Left kidney (tissue), 2 donors: ENCODE results near the gene ACTR1B. TPM values are rescaled to one million over a fixed set of nuclear protein-coding genes. Genes with fewer than 3 reads are reported as not detected.
"Not testable (repeated sequence)": the region's sequence is repeated elsewhere in the genome, so short reads cannot be mapped to it uniquely, and the experiment has no call there.

Experiments
- DNase-seq: peaks from one replicate; pipeline ENCODE4 v3.0.0-alpha.2; 2013
- polyA plus RNA-seq: library from polyadenylated mRNA; unstranded; fragments of 120-200 nt; gene quantifications from one replicate; pipeline ENCODE4 v1.2.1, GENCODE V29; 2013; ENCODE audit not compliant: insufficient read length

ACTR1B gene
- polyA plus RNA-seq, 1 donor = 56.0 TPM

DNA sequence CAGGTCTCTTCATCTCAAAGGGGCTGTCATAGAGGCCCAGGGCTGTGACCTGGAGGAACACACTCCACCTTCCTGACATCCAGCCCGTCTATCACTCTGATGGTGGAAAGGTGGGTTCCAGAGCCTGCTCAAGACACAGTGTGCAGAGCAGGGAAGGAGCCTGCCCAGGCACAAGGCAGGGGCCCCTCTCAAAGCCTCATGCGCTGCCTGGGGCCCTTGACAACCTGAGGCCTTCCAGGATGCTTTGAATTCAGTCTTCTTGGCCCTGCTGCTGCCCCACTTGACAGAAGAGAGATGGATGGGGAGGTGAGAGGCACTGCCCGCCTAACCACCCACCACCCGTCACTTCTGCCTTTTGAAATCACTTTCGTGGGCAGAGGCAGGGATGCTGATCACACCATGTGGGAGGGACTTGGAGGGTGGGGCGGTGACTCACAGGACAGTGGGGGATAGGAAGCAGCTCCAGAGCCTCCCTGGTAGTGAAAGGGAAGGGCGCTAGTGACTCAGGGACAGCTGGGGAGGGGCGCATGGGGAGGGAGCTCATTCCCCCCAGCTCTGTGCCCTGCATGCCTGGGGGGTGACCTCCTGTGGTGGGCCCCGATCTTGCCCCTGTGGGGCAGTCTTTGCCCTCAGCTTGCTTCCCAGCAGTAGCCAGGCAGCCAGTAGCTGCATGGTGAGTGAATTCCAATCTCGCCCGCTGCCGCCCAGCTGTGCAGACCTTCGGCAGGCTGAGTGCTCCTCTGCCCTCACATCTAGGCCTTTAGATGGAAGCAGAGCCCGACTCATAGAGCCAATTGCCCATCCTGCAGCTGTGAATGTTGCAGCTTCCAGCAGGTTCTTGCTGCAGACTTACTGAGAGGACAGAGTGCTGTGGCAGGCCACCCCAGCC, 44.7 kb downstream of the ACTR1B start:
- not testable (repeated sequence) for DNase-seq

GRCh38 chr2:97617911-97618310, 45.9 kb downstream of the ACTR1B start:
- DNase-seq = no peak

- DNase-seq = not testable (repeated sequence)
Measured at GRCh38 chr2:97615746-97616145, 48.1 kb downstream of the ACTR1B start.

GRCh38 chr2:97611895-97612294, 51.9 kb downstream of the ACTR1B start:
- DNase-seq = not testable (repeated sequence)

DNA sequence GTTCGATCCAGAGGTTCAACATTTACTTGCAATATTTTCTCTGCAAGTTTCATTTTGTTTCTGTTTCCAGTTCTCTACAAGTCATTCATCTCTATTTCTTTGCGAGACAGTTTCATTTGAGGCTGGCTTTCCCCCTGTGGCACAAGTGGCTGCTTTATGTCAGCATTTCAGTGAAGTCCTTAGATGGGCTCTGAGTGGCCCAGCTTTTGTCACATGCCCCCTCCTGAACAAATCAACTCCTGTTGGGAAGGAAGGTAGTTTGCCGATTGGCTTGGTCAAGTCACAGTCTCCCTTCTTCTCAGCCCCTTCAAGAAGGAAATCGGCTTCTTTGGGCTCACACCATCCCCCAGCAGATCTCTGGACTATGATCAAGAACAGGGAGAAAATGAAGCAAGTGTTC, 55.1 kb downstream of the ACTR1B start:
- DNase-seq = not testable (repeated sequence)

Other genes with a start within 250 kb of the ACTR1B start
- 48.3 TPM for gene ANKRD36B, start 74.2 kb downstream of the ACTR1B start, polyA plus RNA-seq
- gene COX5B, start 18.0 kb downstream of the ACTR1B start, polyA plus RNA-seq = 173 TPM
- 25.4 TPM for gene C2orf92, start 5.7 kb upstream of the ACTR1B start, polyA plus RNA-seq
- 2.2 TPM for gene ZAP70, start 49.5 kb upstream of the ACTR1B start, polyA plus RNA-seq